Measurements from ENCODE around the gene DAB2IP.
A peak's percentile ranks its signal among the peaks of the same experiment; 100 is the strongest.

DAB2IP gene

DNA sequence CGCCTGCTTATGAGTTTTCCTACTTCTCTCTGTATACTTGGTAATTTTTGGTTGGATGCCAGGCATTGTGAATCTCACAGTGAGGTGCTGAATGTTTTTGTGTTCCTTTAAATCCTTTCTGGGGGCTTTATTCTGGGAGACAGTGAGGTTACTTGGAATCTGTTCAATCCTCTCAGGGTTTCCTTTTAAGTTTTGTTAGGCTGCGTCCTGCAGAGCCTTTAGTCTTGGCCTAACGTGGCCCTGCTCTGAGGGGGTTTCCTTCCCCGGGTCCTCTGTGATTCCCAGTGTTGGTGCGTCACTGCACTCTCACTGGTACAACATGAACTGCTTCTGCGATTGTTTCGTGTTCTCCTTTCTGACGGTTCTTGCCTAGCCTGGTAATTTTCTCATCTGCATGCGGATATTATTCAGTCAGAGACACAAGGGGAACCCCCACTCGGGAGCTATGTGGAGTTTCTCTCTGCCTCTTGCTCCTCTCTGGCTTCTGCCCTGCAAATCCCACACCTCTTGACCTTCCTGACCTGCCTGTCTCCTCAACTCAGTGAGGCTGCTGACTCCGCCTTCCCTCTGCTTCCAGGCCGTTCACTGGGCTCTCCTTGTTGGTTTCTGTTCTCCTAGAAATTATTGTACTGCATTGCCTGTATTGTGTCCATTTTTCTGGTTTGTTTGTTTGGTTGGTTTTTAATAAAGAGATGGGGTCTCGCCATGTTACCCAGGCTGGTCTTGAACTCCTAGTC lies 128.1 kb downstream of the DAB2IP start:
- TF ChIP-seq, protein P1, sequence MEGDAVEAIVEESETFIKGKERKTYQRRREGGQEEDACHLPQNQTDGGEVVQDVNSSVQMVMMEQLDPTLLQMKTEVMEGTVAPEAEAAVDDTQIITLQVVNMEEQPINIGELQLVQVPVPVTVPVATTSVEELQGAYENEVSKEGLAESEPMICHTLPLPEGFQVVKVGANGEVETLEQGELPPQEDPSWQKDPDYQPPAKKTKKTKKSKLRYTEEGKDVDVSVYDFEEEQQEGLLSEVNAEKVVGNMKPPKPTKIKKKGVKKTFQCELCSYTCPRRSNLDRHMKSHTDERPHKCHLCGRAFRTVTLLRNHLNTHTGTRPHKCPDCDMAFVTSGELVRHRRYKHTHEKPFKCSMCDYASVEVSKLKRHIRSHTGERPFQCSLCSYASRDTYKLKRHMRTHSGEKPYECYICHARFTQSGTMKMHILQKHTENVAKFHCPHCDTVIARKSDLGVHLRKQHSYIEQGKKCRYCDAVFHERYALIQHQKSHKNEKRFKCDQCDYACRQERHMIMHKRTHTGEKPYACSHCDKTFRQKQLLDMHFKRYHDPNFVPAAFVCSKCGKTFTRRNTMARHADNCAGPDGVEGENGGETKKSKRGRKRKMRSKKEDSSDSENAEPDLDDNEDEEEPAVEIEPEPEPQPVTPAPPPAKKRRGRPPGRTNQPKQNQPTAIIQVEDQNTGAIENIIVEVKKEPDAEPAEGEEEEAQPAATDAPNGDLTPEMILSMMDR (IDR thresholded peaks at IDR 0.05; ENCODE audit: borderline replicate concordance, control extremely low read depth, extremely low read depth, insufficient read depth, missing control alignments) = no peak
- in situ Hi-C loops (cut with MboI; ENCODE audit: low sequenced_read_pairs, unreplicated experiment) = no loop called here
- DNase-seq (ENCODE audit: low spot score) = no peak

DNA sequence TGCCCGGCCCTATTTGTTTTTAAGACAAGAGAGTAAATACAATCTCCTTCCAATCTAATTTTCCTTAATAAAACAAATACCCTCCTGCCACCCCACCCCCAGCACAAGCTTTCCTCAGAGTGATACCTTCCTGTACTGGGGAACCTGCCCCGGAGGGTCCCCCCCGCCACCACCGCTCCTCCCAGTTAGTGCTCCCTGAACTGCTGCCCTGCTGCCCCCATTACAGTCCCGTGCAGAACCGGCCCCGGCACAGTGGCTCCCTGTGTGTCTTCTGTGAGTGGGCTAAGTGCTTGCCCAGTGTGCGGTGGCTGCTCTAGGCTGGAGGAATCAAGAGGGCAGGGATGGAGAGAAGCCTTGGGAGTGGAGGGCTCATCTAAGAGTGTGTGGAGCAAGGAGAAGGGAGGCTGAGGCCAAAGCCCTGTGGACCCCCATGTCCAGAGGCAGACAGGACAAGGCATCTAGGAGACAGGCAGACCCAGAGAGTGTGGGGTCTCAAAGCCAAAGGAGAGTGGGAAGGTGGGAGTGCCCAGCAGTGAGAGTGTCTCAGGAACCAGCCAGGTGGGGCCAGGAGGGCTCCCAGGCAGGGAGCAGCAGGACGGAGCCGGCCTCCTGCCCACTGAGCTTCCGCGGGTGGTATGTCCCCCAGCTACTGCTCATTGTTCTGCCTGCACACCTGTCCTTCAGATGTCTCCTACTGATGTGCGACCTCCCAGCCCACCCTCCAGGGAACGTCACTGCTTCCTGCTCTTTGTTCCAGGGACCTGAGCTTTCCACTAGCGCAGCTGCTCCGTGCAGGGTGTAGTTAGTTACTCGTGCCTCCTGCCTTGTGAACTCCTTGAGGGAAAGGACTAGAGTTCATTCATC lies 129.0 kb downstream of the DAB2IP start:
- DNase-seq (ENCODE audit: low spot score) = no peak
- in situ Hi-C loops (cut with MboI; ENCODE audit: low sequenced_read_pairs, unreplicated experiment) = no loop called here
- TF ChIP-seq, protein P1 (IDR thresholded peaks at IDR 0.05; ENCODE audit: borderline replicate concordance, control extremely low read depth, extremely low read depth, insufficient read depth, missing control alignments) = no peak

DNA sequence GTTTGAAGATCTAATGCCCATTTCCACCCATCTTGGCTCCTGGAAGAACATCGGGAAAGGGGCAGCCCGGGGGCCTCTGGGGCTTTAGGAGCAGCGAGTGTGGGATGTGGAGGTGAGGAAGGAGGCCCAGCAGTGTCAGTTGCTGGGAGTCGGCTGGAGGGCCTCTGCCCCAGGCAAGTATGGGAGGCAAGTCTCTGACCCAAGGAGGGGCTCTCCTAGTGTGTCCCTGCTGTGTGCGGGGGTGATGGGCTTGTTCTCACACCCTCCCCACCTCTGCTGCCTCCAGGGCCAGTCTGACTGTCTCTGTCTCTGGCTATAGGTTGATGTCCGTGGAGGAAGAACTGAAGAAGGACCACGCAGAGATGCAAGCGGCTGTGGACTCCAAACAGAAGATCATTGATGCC lies 129.7 kb downstream of the DAB2IP start:
- TF ChIP-seq, protein P1 (IDR thresholded peaks at IDR 0.05; ENCODE audit: borderline replicate concordance, control extremely low read depth, extremely low read depth, insufficient read depth, missing control alignments) = peak; percentile 6
- in situ Hi-C loops (cut with MboI; ENCODE audit: low sequenced_read_pairs, unreplicated experiment) = no loop called here
- DNase-seq (ENCODE audit: low spot score) = no peak

DNA sequence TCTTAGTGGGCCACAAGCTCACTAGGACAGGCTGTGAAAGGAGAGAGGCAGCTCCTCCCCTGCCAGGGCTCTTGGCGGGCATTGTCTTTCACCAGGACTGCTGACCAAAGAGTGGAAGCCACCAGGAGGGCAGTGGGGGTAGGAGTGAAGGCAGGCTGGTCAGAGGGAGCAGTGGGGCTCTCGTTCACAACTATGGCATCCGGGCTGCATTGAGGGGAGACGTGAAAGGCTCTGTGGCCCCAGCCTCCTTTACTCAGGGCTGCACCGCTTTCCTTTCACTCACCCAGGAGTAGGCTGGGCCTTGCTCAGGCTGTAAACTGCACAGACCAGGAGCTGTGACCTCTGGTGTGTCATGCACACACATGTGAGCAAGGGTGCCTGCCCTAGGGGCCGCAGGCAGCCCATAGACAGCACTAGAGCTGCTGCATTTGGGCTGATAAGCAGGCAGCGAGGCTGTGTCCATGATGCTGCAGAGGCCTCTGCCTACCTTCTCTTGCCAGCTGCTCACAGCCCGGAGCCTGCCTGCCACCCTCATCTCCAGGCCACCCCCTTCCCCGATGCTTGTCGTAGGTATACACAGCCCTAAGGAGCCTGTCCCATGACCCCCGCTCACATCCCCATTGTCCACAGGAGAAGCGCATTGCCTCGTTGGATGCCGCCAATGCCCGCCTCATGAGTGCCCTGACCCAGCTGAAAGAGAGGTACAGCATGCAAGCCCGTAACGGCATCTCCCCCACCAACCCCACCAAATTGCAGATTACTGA lies 130.4 kb downstream of the DAB2IP start:
- in situ Hi-C loops (cut with MboI; ENCODE audit: low sequenced_read_pairs, unreplicated experiment) = no loop called here
- no peak for DNase-seq (ENCODE audit: low spot score)
- TF ChIP-seq, protein P1 (IDR thresholded peaks at IDR 0.05; ENCODE audit: borderline replicate concordance, control extremely low read depth, extremely low read depth, insufficient read depth, missing control alignments) = no peak

DNA sequence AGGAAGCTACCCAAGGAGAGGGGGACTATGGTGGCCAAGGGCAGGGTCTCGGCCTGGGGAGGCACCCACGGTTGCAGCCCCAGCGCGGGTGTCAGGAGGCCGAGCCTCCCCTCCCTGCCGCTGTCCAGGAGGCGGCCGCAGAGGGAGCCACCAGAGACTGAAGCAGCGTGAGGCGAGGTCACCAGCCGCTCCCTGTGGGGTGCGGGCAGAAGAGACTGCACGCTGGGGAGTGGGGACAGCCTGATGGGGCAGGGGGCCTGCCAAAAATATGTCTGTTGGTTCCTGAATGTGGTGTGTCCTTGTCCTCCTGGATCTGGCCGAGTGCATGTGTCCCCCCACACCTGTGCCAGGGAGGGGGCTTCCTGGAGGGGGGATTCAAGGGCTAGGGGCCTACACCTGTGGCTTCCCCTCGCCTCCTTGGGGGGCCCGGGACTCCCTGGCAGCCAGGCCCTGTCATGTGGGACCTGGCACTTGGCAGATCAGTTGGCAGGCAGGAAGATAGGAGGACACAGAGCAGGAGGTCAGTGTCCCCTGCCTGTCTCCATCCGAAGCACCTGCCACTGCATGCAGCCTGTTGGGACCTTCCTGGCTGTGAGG lies 131.2 kb downstream of the DAB2IP start:
- in situ Hi-C loops (cut with MboI; ENCODE audit: low sequenced_read_pairs, unreplicated experiment) = no loop called here
- TF ChIP-seq, protein P1 (IDR thresholded peaks at IDR 0.05; ENCODE audit: borderline replicate concordance, control extremely low read depth, extremely low read depth, insufficient read depth, missing control alignments) = no peak
- DNase-seq (ENCODE audit: low spot score) = no peak

DNA sequence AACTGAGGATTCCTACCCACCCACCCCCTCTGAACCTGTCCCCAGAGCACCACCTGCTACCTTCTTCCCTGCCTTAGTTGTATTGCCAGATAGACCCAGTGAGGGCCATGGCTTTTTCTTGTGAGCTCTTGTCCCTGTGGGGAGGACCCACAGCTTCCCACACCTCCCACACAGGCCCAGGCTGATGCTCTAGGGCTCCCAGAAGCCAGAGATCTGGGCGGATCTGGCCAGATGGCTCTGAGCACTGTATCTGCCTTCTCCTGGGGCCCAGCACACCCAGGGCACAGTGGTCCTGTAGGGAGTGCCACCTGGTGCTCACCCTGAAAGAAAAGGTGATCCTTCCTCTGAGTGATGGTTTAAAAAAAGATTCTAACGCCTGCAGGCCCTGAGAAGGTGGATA lies 131.7 kb downstream of the DAB2IP start:
- TF ChIP-seq, protein P1 (IDR thresholded peaks at IDR 0.05; ENCODE audit: borderline replicate concordance, control extremely low read depth, extremely low read depth, insufficient read depth, missing control alignments) = no peak
- in situ Hi-C loops (cut with MboI; ENCODE audit: low sequenced_read_pairs, unreplicated experiment) = no loop called here
- DNase-seq (ENCODE audit: low spot score) = no peak

All from GM13976 (cell line).